T47D (cell line): ENCODE results near the gene TPX2.
A peak's percentile ranks its signal among the peaks of the same experiment; 100 is the strongest.

Source experiments
- DNase-seq, 2 experiments: peaks; one replicate each; pipeline versions ENCODE4 v3.0.0 to v3.0.0-alpha.2; 2011 to 2012; ENCODE audit warnings: low read depth in 1 of 2, low spot score in 1 of 2
- JUND ChIP-seq: IDR thresholded peaks from 2 replicates; pipeline ENCODE4 v1.6.1; 2012; ENCODE audit warnings: low read depth
- in situ Hi-C: cut with HindIII; loops from 2 replicates; pipeline ENCODE4 v1.10.0; 2016; ENCODE audit warnings: low sequenced_read_pairs, low pct_unique_long_range_greater_than_20kb

Gene TPX2

GRCh38 chr20:31710423-31711108, 28.5 kb upstream of the TPX2 start:
- peak in 1 of 2 experiments; percentile 73 for DNase-seq
- TF ChIP-seq JUND = no peak

GRCh38 chr20:31711179-31712111, 27.6 kb upstream of the TPX2 start:
- DNase-seq = peak in 1 of 2 experiments; percentile 46
- TF ChIP-seq JUND = no peak
- in situ Hi-C loops = no loop called here

More at GRCh38 chr20:31710423-31711108, 28.5 kb upstream of the TPX2 start:
- in situ Hi-C loops = no loop called here

- DNase-seq = peak in 1 of 2 experiments; percentile 45
- in situ Hi-C loops = no loop called here
- no peak for TF ChIP-seq JUND
Observed at GRCh38 chr20:31712112-31712553, 27.0 kb upstream of the TPX2 start.

GRCh38 chr20:31712564-31713311, 26.4 kb upstream of the TPX2 start:
- peak in 1 of 2 experiments; percentile 91 for DNase-seq
- in situ Hi-C loops = no loop called here
- no peak for TF ChIP-seq JUND

DNA sequence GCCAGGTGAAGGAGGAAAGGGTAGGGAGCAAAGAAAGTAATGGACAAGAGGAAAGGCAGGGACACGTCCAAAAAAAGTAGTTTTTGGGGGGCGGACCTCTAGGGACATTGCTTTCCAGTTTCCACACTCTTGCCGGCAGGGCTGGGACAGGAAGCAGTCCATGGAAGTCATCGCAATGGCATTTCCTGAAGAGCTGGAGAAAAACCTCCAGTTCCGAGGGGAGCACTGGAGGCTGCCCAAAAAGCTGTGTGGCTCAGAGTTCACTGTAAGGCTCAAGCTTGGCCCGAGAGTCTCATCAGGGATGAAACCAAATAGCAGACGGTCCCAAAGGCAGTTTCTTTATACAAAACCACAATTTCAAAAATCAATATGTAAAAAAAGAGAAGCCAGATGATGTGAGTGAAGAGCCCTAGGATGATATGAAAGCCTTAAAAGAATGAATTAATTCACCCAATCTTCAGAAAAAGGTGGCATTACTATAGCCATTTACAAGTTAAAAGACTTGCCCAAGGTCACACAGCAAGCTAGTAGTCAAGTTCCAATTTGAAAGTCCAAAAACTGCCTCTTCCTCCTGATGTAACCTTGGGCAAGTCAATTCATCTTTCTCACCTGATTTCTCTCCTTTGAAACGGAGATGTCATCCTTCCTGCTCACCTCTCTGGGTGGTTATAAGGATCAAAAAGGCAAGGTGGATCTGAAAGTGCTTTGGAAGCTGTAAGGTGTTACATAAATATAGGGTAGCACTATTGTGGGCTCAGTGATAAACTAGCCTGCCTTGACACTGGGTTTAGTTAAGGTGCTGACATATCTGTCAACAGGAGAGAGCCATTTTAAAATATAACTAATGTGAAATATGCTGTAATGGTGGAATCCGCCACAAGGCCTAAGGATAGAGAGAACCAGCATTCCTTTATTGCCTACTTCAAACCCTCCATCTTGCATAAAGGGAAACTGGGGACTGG, 25.5 kb upstream of the TPX2 start:
- no peak for TF ChIP-seq JUND
- in situ Hi-C loops = no loop called here
- DNase-seq = no peak

- in situ Hi-C loops = no loop called here
- no peak for DNase-seq
- TF ChIP-seq JUND = no peak
Observed at GRCh38 chr20:31715766-31716165, 23.3 kb upstream of the TPX2 start.

GRCh38 chr20:31716351-31716750, 22.7 kb upstream of the TPX2 start:
- in situ Hi-C loops = no loop called here

DNA sequence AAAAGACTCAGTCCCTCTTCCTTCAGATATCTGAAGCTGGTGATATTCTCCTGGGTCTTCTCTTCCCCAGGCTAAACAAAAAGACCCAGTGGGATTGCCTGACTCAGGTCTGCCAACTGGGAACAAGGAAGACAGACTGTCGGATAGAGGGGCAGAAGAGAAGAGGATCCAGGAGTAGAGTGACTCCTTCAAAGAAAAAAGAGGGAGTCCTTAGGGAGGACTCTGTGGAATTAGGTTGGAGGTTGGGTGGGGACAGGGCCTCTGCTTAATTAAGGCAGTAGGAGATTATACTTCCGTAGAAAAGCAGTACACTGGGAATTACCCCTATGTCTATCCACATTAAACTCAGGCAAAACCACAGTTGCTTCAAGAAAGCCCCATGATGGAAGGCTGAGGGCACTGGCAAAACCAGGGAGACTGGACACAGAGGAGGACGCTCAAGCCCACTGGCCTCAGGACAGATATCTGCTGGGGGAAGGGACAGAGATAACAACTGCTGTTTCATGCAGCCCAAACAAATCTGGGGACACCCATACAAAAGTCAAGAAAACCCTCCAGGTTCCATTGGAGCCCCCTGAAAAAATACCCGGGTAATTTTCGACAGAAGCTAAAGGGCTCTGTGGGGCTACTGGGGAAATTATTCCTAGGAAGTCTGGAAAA, 22.1 kb upstream of the TPX2 start:
- TF ChIP-seq JUND = no peak
- in situ Hi-C loops = no loop called here
- DNase-seq = no peak

More at GRCh38 chr20:31716351-31716750, 22.7 kb upstream of the TPX2 start:
- TF ChIP-seq JUND = no peak
- no peak for DNase-seq

DNA sequence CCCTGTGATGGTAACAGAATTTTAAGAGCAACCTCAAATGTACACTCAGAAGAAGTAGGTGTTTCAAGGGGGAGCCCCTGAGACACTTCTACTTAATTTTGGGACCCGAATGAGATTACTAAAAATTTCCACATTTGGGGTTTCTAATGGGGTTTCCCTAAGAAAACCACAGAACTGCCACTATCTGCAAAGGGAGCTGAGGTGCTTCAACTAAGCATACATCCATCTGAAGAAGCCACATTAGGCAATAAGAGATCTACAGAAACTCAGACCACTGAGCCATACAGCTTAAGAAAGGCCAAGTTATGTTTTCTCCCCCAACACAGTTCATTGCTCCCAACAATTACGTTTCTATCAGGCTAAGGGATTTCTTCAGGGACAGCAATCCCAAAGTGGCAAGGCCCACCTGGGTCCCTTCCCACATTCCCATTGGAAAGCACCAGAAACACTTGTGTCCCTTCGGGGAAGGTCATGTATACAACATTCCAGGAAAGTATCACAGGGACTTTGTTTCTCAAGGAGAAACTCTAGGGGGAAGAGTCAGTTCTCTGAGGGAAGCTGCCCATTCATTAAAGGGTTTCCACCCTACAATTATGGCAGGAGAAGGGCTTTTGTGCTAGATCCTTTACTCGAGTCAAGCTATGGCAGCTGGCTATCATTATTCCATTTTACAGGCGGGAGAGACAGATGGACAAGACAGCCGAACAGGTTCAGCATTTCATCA, 21.4 kb upstream of the TPX2 start:
- no peak for DNase-seq
- in situ Hi-C loops = no loop called here
- no peak for TF ChIP-seq JUND

GRCh38 chr20:31718952-31719643, 20.0 kb upstream of the TPX2 start:
- peak; percentile 67 to 99 for DNase-seq
- peak; percentile 67; the same call in 1 of the 2 replicates for TF ChIP-seq JUND
- in situ Hi-C loops = no loop called here
